Amniotic epithelial cell (primary cell): ENCODE results near the gene GPRC5D.
A peak's percentile ranks its signal among the peaks of the same experiment; 100 is the strongest.

Source experiments
- DNase-seq: peaks from one replicate; pipeline ENCODE4 v3.0.0-alpha.2; 2010; ENCODE audit warnings: low read depth

GPRC5D gene

GRCh38 chr12:12979731-12980259, 27.8 kb upstream of the GPRC5D start:
- peak; percentile 98 for DNase-seq

GRCh38 chr12:12979126-12979525, 27.2 kb upstream of the GPRC5D start:
- DNase-seq = peak; percentile 87

DNA sequence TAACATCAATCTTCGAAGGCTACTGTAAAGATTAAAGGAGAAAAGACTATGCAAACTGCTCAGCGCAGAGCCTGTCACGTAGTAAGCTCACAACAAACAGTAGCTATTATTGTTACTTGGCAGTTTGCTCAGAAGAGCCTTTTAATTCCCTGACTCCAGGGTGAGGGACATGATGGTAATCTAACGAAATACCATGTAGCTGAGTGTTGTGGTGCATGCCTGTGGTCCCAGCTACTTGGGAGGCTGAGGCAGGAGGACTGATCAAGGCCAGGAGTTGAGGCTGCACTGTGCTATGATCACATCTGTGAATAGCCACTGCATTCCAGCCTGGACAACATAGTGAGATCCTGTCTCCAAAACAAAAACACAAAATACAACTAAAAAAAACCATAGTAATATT, 25.3 kb upstream of the GPRC5D start:
- DNase-seq = peak; percentile 12

DNA sequence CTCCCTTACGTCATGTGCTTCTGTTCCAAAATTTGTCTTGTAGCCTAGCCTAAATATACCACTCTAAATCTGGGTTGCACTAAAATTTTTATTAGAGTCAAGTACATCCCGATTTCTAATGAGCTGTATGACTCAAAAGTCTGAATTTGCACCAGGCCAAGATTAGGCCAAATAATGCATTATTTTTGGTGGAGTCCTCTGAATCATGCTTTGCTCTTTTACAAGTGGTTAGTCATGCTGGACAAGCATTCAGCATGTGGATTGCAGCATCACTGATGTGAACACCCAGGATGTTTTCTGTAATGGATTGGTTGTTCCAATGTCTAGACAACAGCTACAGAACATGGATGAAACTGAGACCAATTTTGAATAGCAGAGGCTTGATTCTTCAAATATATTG, 24.4 kb upstream of the GPRC5D start:
- peak; percentile 97 for DNase-seq

DNA sequence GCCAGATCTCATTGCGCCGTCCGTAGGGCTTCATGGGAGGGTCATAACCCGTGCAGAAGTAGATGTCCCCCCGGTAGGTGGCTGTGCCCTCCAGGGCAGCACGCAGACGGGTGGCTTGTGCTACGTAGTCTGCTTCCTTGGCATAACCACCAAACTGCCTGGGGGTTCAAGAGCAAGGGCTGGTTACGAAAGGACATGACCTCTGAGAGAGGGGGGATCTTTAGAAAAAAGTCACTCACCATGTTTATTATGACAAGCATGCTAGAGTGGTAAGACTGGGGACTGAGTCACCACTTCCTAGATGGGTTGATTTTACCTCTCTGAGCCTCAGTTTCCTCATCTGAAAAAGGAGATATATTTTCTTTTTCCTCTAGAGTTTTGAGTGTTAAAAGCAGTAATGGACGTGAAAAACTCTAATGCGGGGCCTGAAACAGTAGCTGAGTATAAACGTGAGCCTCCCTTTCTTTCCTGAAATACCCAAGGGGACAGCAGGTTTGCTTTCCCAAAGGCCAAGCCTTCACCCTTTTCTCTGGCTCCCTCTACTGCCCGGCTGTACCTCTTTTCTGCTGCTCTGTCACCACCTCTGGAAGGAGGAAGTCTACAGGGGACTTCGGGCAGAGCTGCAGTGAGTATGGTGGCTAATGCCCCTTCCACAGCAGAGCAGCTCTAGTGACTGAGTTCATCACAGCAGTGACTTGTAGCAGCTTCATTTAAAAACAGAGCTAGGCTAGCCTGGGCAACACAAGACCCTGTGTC, 23.5 kb upstream of the GPRC5D start:
- peak; percentile 24 for DNase-seq

GRCh38 chr12:12974211-12974610, 22.2 kb upstream of the GPRC5D start:
- DNase-seq = no peak

GRCh38 chr12:12973019-12973418, 21.0 kb upstream of the GPRC5D start:
- no peak for DNase-seq

DNA sequence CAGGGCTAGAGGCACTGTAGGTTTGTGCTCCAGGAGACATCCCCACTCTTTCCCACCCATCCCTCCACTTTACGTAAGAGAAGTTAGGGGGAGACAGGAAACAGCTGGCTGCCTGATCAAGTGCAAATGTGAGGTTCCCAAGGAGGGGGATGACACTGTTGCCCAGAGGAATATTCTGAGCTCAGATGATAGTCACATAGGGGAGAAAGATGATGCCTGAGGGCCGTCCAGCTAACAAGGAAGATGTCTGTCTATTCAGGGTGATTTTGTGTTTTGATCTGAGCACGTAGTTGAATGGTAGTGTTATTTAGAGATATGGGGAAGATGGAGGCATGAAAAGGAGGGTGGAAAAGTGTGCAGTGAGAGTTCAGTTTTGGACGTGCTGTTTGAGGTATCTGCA, 13.9 kb upstream of the GPRC5D start:
- no peak for DNase-seq

DNA sequence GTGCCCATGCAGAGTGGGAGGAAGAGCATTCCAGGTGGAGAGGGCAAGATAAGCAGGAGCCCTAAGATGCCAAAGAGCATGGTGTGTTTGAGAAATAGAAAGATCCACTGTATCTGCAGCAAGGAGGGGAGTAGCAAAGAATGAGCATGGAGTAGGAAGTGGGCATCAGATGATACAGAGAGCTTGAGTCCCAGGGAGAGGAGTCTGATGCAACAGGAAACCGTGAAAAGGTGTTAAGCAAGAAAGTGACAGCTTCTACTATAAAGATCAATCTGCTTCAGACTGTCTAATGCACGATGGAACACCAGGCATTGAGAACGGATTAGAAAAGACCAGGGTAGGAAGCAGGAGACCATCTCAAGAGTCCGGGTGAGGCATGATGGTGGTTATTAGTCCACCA, 12.3 kb upstream of the GPRC5D start:
- DNase-seq = no peak

- DNase-seq = no peak
Observed at GRCh38 chr12:12960639-12961209, 8.8 kb upstream of the GPRC5D start.

GRCh38 chr12:12958886-12959285, 6.9 kb upstream of the GPRC5D start:
- DNase-seq = no peak

DNA sequence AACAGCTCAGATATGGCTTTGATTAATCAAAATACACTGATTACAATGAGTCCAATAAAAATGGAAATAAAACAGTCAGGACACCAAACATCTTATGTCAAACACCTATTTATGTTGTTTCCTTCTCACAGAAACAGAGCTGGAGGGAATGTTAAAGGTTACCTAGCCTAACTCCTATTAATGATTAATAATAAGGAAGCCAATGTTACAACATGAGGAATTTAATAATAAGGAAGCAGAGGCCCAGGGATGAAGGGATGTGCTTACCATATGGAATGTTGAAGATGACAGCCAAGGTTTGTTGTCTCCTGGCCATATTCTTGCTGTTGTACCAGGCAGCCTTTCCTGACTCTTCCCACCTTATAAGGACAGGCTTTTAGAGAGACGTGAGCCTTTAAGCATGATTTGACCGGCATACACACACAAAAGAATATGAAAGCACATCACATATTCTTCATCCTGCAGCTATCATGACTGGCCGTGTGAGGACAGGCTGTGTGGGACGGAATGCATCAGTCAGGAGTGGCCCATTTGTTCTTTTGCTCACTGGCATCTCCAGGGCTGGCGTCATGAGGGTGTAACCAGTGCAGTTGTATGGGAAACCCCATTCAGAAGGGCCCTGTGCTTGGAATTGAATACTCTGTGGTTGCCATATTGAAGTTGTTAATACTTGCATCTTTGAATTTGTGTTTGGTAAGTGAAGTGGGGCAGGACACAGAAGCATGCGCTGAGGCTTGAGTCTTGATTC, 3.1 kb upstream of the GPRC5D start:
- DNase-seq = no peak

DNA sequence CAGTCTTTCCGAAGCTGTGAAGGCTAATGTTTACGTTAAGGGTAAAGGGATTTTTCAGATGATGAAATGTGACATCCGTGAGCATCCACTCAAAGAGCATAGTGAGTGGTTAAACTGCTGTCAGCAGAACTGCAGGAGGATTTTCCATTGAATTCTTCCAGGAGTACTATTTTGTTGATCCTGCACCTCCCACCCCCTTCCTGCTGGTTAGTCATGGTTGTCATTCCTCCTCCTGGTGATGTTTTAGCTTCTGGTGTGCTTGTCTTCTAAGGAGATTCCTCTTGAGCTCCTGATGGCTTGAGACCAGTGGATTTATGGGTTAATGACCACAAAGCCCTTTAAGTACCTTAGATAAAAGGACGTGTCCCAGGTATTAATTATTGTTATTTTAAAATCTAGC, 2.4 kb upstream of the GPRC5D start:
- no peak for DNase-seq

- DNase-seq = no peak
Observed at GRCh38 chr12:12951504-12951903, 466 bp downstream of the GPRC5D start.

DNA sequence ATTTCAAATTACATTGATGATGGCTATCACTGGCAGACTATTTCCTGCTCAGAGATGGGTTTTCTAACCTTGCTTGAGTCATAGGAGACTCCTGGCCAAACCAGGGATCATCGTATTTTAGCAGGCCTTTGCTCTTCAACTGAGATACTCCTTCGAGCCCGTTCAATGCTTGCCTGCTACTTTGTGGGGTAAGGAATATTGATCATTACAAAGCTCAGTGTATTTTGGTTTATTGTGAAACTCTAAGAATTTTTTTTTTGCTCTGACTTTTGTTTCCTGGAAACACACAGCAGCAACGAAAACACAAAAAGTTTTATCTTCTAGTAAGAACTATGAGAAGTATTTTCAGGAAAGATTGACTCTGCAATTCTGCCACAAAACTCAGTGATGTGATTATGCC, 4.1 kb downstream of the GPRC5D start:
- no peak for DNase-seq

DNA sequence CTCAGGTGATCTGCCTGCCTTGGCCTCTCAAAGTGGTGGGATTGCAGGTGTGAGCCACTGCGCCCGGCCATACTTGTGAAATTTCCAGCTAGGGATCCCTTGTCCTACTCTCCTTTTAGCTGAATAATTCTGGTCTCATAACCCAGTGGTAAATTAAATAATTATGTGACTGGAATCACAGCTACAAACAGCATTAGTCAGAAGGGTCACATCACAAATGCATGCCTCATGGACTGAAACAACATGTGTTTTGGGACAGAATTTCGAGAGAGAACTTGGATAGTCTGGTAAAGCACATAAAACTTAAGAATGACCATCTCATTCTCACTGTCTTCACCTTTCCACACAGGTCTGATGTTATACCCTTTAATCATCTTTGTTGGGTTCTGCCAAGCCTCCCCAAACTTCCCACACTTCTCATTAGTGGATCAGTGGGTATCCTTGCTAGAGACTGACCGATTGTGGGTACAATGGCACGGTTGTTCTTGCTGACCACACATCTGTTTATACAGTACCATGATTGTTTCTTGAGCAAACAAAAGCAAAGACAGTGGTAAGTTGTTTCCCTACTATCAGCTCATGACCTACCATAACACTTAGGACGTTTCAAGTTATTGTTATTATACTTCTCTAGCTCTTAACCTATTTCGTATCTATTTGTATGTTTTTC, 5.1 kb downstream of the GPRC5D start:
- DNase-seq = no peak

GRCh38 chr12:12945591-12945990, 6.4 kb downstream of the GPRC5D start:
- DNase-seq = no peak

- DNase-seq = no peak
Observed at GRCh38 chr12:12943586-12944260, 8.2 kb downstream of the GPRC5D start.

DNA sequence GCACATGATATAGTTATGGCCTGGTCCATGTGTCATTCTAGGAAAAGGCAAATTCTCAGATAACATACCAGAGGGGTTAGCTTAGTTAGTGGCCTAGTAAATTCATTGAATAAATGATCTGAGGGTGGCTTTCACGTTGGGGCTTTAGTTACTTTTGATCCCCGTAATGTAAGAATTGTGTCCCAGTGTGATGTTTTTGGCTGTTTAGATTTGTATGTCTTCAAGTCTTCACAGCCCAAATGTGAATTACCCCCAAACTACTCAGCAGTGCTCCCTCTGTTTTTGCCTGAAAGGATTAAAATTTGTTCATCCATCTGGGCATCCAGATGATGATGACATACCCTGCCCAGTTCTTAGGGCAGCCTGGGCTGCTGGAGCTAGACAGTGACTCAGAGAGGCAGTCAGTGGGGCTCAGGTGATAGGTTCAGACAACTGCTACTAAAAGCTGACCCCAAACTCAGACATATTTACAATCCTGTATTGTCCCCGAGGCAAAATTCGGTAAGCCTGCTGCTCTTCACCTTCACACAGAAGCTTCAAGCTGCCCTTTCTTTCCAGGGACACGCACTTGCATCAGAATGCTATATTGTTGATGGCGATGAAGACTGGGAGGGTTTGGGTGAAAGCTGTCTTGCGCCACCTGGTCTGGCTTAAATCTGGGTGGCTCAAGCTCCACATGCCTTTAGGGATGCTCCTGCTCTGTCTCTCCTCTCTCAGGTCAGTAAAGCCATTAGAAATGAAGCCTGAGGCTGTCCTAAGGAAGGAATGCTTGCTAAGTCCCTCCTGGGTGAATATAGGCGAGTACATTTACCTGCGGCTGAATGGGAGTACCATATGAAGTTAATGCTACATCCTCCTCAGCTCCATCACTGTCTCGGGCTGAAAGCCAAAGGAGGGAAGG, 10.3 kb downstream of the GPRC5D start:
- no peak for DNase-seq

- DNase-seq = no peak
Observed at GRCh38 chr12:12939888-12940287, 12.1 kb downstream of the GPRC5D start.

DNA sequence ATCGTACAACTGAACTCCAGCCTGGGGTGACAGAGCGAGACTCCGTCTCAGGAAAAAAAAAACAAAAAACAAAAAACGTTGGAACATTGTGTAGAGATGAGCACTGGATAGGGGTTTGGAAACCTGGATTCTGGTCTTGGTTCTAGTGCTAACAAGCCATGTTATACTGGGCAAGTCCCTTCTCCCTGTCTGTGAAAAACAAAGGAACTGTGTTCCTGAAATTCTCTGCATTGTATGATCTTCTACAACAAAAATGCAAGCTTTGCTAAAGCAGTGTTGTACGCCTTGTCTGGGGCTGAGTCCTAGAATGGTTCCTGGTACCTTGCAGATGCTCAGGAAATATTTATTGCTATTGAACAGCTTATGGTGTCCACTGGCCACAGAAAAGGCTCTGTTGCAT, 13.4 kb downstream of the GPRC5D start:
- no peak for DNase-seq
